OCI-LY7 (cell line): ENCODE results near the gene NOL6. TPM values are rescaled to one million over a fixed set of nuclear protein-coding genes. Genes with fewer than 3 reads are reported as not detected.

Experiments
- BruUV-seq: library from RNA; stranded (reverse); fragments of 400-500 nt; replicated peaks from 2 replicates; lab custom pipeline; 2021; lab: Mats Ljungman, UMichigan
- CTCF ChIA-PET: fragments of 300-600 bp; sonication (Branson Sonifier 250); formaldehyde crosslinking; loops from one replicate; lab custom pipeline; 2022; ENCODE audit warnings: antibody characterized with exemption; ENCODE audit not compliant: unreplicated experiment; lab: Charles Lee
- POLR2A ChIA-PET: fragments of 300-600 bp; sonication (Branson Sonifier 250); formaldehyde crosslinking; loops from one replicate; lab custom pipeline; 2022; ENCODE audit warnings: antibody characterized with exemption; lab: Charles Lee
- DNase-seq: peaks from one replicate; pipeline ENCODE4 v3.0.0-alpha.2; 2015; ENCODE audit warnings: low spot score
- H2AFZ ChIP-seq: fragments of 200-600 bp; sonication (generic), shearing (Covaris generic); 2 replicates; pipeline ENCODE4 v1.6.1; 2014; ENCODE audit warnings: mild to moderate bottlenecking, antibody characterized with exemption, low read length, moderate library complexity
- H3K27ac ChIP-seq: fragments of 200-600 bp; sonication (generic); 2 replicates; pipeline ENCODE4 v1.5.1; 2014; ENCODE audit warnings: mixed run types, low read depth, mild to moderate bottlenecking, moderate library complexity, low read length, inconsistent platforms; ENCODE audit not compliant: poor library complexity, severe bottlenecking
- H3K36me3 ChIP-seq: fragments of 200-600 bp; sonication (generic); 2 replicates; pipeline ENCODE4 v1.6.1; 2014; ENCODE audit warnings: mild to moderate bottlenecking, antibody characterized with exemption, low read length, moderate library complexity, mixed read lengths; ENCODE audit not compliant: insufficient read depth
- H3K4me1 ChIP-seq: fragments of 200-600 bp; sonication (generic); 2 replicates; pipeline ENCODE4 v1.5.1; 2014; ENCODE audit warnings: mild to moderate bottlenecking, low read length; ENCODE audit not compliant: insufficient read depth, poor library complexity, severe bottlenecking
- H3K4me2 ChIP-seq: fragments of 200-600 bp; sonication (generic); 2 replicates; pipeline ENCODE4 v1.6.1; 2014; ENCODE audit warnings: mild to moderate bottlenecking, low read length
- H3K4me3 ChIP-seq: fragments of 200-600 bp; sonication (generic); 2 replicates; pipeline ENCODE4 v1.5.1; 2014; ENCODE audit warnings: mild to moderate bottlenecking, low read depth, low read length; ENCODE audit not compliant: poor library complexity, severe bottlenecking
- H3K79me2 ChIP-seq: fragments of 200-600 bp; sonication (generic); 2 replicates; pipeline ENCODE4 v1.6.1; 2016; ENCODE audit warnings: low read depth, mild to moderate bottlenecking, low read length, moderate library complexity, mixed read lengths; ENCODE audit not compliant: insufficient read depth
- H3K9me2 ChIP-seq: fragments of 200-600 bp; sonication (generic); 2 replicates; pipeline ENCODE4 v1.6.1; 2016; ENCODE audit warnings: mild to moderate bottlenecking, low read length, mixed read lengths; ENCODE audit not compliant: insufficient read depth
- H3K9me3 ChIP-seq: fragments of 200-600 bp; sonication (generic); 2 replicates; pipeline ENCODE4 v1.6.1; 2014; ENCODE audit warnings: mild to moderate bottlenecking, mixed run types, low read length, mixed read lengths
- H4K20me1 ChIP-seq: fragments of 200-600 bp; sonication (generic); 2 replicates; pipeline ENCODE4 v1.6.1; 2014; ENCODE audit warnings: mild to moderate bottlenecking, antibody characterized with exemption, low read length, moderate library complexity, mixed read lengths; ENCODE audit not compliant: insufficient read depth
- EZH2phosphoT487 ChIP-seq: fragments of 200-600 bp; sonication (generic); IDR thresholded peaks from 2 replicates; pipeline ENCODE4 v1.6.1; 2018; ENCODE audit warnings: low read depth, borderline replicate concordance, mild to moderate bottlenecking, mixed run types, antibody characterized with exemption, low read length, moderate library complexity, mixed read lengths
- intact Hi-C: fragments of 100-400 bp; cut with micrococcal nuclease; formaldehyde crosslinking; loops from one replicate; pipeline ENCODE4 v1.10.0; 2022; ENCODE audit not compliant: unreplicated experiment
- total RNA-seq, 2 experiments: library from RNA; depleted of rRNA in 1 of 2; stranded (reverse); fragments of >200 nt in 1 of 2; shearing (Covaris generic) in 1 of 2; gene quantifications; 2 replicates each; pipeline ENCODE4 v1.2.3, GENCODE V29; 2014 to 2022
- TF ChIP-seq, protein P1 (sequence below): fragments of 200-600 bp; sonication (generic); conservative IDR thresholded peaks from 2 replicates; pipeline ENCODE4 v1.5.1; 2014; ENCODE audit warnings: mild to moderate bottlenecking, antibody characterized with exemption, low read length, moderate library complexity, mixed read lengths

NOL6 gene
- total RNA-seq, 2 experiments from 2014 or later: 28.8 to 30.9 TPM

DNA sequence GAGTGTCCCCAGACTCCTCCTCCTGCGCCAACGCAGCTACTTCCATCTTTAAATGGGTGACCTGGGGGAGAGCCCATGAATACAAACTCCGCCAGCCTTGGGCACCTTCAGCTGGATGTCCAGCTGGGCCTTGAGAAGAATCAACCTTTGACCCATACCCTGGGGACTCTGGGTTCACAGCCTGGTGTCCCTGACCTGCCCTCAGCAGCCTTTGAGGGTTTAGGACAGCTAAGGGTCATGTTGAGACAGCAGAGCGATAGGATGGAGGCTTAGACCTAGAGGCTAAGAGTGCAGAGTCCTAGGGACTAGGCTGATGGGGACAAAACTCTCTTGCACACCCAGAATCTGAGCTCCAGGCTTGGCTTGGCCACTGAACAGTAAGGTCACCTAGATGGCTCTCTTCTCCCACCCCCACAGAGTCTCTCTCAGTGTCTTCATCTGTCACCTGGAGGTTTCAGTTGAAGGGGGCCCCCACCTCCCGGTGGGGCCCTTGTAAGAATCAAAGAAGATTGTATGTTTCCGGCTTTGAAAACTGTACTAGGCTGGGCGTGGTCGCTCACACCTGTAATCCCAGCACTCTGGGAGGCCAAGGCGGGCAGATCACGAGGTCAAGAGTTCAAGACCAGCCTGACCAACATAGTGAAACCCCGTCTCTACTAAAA lies 19.6 kb downstream of the NOL6 start:
- intact Hi-C loops: loop anchor here (1.0 to 2.0 kb wide), 3 partner anchors 39 to 157 kb away; no protein-coding TSS in a partner anchor
- Histone ChIP-seq H3K27ac (peak overlapping the region; percentile 75), H3K4me3 (no peak overlapping the region), H3K9me2 (no peaks in the 10 kb centered on the region), H3K9me3 (no peaks in the 10 kb centered on the region), H3K4me1 (peaks cover 37% of the 10 kb centered on the region), H3K4me2 (peak overlapping the region; percentile 51), H3K36me3 (no peaks in the 10 kb centered on the region), H2AFZ (peak overlapping the region; percentile 78; the same call in 1 of the 2 replicates), H4K20me1 (no peaks in the 10 kb centered on the region), H3K79me2 (no peaks in the 10 kb centered on the region)
- DNase-seq: peak; percentile 80
- ChIA-PET CTCF (interaction anchor here (1.5 to 3.7 kb wide), 5 partner anchors 10 to 80 kb away, joined by 9 to 28 read pairs (median 17); partner anchors contain the start of gene NOL6), POLR2A (interaction anchor here (0.6 to 8.6 kb wide), 8 partner anchors 10 to 294 kb away, joined by 3 to 50 read pairs (median 4); partner anchors contain the start of gene NOL6)
- TF ChIP-seq EZH2phosphoT487: no peak
- TF ChIP-seq, protein P1, sequence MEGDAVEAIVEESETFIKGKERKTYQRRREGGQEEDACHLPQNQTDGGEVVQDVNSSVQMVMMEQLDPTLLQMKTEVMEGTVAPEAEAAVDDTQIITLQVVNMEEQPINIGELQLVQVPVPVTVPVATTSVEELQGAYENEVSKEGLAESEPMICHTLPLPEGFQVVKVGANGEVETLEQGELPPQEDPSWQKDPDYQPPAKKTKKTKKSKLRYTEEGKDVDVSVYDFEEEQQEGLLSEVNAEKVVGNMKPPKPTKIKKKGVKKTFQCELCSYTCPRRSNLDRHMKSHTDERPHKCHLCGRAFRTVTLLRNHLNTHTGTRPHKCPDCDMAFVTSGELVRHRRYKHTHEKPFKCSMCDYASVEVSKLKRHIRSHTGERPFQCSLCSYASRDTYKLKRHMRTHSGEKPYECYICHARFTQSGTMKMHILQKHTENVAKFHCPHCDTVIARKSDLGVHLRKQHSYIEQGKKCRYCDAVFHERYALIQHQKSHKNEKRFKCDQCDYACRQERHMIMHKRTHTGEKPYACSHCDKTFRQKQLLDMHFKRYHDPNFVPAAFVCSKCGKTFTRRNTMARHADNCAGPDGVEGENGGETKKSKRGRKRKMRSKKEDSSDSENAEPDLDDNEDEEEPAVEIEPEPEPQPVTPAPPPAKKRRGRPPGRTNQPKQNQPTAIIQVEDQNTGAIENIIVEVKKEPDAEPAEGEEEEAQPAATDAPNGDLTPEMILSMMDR: no peak
- BruUV-seq: no TSS peak

DNA sequence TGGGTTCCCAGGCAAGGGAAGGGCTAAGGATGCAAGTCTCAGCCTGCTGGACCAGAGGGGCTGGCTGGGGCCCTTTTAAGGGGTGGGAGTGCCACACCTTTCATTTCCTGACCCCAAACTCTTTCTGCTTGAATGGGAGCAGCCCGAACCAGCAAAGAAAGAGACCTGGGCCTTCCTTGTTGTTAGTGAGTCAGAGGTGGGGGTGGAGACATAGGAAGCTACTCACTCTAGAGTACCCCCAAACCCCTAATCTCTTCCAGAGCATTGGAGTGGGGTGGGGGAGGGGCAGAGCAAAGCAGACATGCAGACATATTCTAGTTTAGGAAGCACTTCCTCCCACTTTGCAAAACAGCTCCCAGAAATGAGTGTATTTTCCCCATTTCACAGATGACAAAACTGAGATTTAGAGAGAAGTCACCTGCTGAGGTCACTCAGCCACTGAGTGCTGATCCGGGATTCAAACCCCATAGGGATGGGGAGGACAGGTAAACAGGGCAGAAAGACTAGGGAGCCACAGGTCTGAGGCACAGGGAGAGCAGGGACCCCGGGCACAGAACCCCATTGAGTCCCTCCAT lies 20.4 kb downstream of the NOL6 start:
- peak; percentile 29 for DNase-seq
- Histone ChIP-seq H2AFZ (peak overlapping the region; percentile 78), H3K9me2 (no peaks in the 10 kb centered on the region), H3K27ac (peak overlapping the region; percentile 75), H3K4me2 (peak overlapping the region; percentile 51), H3K79me2 (no peaks in the 10 kb centered on the region), H4K20me1 (no peaks in the 10 kb centered on the region), H3K36me3 (no peaks in the 10 kb centered on the region), H3K4me3 (peak overlapping the region; percentile 10), H3K4me1 (peaks cover 30% of the 10 kb centered on the region), H3K9me3 (no peaks in the 10 kb centered on the region)
- CTCF ChIA-PET: interaction anchor here (0.5 to 3.7 kb wide), 13 partner anchors 8 to 287 kb away, joined by 3 to 28 read pairs (median 4); partner anchors contain the start of gene NOL6
- POLR2A ChIA-PET: interaction anchor here (0.9 to 8.6 kb wide), 6 partner anchors 9 to 293 kb away, joined by 3 to 50 read pairs (median 6); partner anchors contain the start of gene NOL6
- no TSS peak for BruUV-seq
- intact Hi-C loops: loop anchor here (1.0 to 2.0 kb wide), 2 partner anchors 39 to 50 kb away; no protein-coding TSS in a partner anchor
- TF ChIP-seq, protein P1: no peak
- no peak for TF ChIP-seq EZH2phosphoT487
